Measurements from ENCODE around the gene NTRK3.

- TF ChIP-seq CTCF (IDR thresholded peaks at IDR 0.05; ENCODE audit: low read depth, low read length): no peak
- TF ChIP-seq EZH2phosphoT487 (IDR thresholded peaks at IDR 0.05; ENCODE audit: low read depth): no peak
Observed at GRCh38 chr15:88074386-88074785, 182.2 kb downstream of the NTRK3 start.
